Activated CD4-positive, CD25-positive, alpha-beta regulatory T cell treated with anti-CD3 and anti-CD28 coated beads, Interleukin-2, amount 50 U/mL, for 16 hours (primary cell): Measurements from ENCODE around the gene ZNF277.
A peak's percentile ranks its signal among the peaks of the same experiment; 100 is the strongest.

Experiments
- DNase-seq: peaks from one replicate; pipeline ENCODE4 v3.0.0-alpha.2; 2020; ENCODE audit warnings: low read depth, low spot score

Gene ZNF277

GRCh38 chr7:112206238-112206990 is at the start of gene ZNF277, which contains the start of gene DOCK4:
ZNF277 (plus strand) TSS chr7:112206695; CDS start chr7:112206717, 22 bp downstream.
DOCK4 (minus strand) TSS chr7:112206399; CDS start chr7:112206138, 261 bp downstream.
- DNase-seq, result peak; percentile 100

GRCh38 chr7:112157072-112157471 is 49.4 kb upstream of the ZNF277 start:
- no peak for DNase-seq

- no peak for DNase-seq
Measured at GRCh38 chr7:112159351-112159750, 47.1 kb upstream of the ZNF277 start.

GRCh38 chr7:112160130-112160770 is 46.2 kb upstream of the ZNF277 start:
- no peak for DNase-seq

- DNase-seq, result no peak
Measured at GRCh38 chr7:112160771-112161150, 45.7 kb upstream of the ZNF277 start.

- DNase-seq, result no peak
Measured at GRCh38 chr7:112161253-112162141, 45.0 kb upstream of the ZNF277 start.

- DNase-seq, result no peak
Measured at GRCh38 chr7:112162142-112162766, 44.2 kb upstream of the ZNF277 start.

GRCh38 chr7:112162784-112163506 is 43.5 kb upstream of the ZNF277 start:
- DNase-seq, result no peak

- DNase-seq, result no peak
Measured at GRCh38 chr7:112167147-112167546, 39.3 kb upstream of the ZNF277 start.

GRCh38 chr7:112168915-112169314 is 37.6 kb upstream of the ZNF277 start:
- no peak for DNase-seq

GRCh38 chr7:112171673-112172072 is 34.8 kb upstream of the ZNF277 start:
- no peak for DNase-seq

GRCh38 chr7:112172870-112173567 is 33.5 kb upstream of the ZNF277 start:
- DNase-seq, result no peak

GRCh38 chr7:112173568-112173905 is 33.0 kb upstream of the ZNF277 start:
- DNase-seq, result no peak

GRCh38 chr7:112174192-112174591 is 32.3 kb upstream of the ZNF277 start:
- no peak for DNase-seq

GRCh38 chr7:112176241-112176640 is 30.3 kb upstream of the ZNF277 start:
- no peak for DNase-seq

GRCh38 chr7:112176693-112177415 is 29.6 kb upstream of the ZNF277 start:
- DNase-seq, result no peak

GRCh38 chr7:112180223-112180622 is 26.3 kb upstream of the ZNF277 start:
- no peak for DNase-seq

GRCh38 chr7:112182749-112183148 is 23.7 kb upstream of the ZNF277 start:
- DNase-seq, result no peak

GRCh38 chr7:112183266-112183665 is 23.2 kb upstream of the ZNF277 start:
- no peak for DNase-seq

GRCh38 chr7:112184455-112184854 is 22.0 kb upstream of the ZNF277 start:
- no peak for DNase-seq
